ENCODE data around the gene NUP155.

GRCh38 chr5:37272511-37272910 lies 98.4 kb downstream of the NUP155 start:
- TF ChIP-seq POLR2A (IDR thresholded peaks at IDR 0.05; ENCODE audit: low read length) (no peak), GATA1 (IDR thresholded peaks at IDR 0.05; ENCODE audit: low read depth, low read length) (no peak)
